ENCODE results near the gene SLMAP. TPM values are rescaled to one million over a fixed set of nuclear protein-coding genes. Genes with fewer than 3 reads are reported as not detected.

The SLMAP gene
- total RNA-seq, 3 donors from 2014 or later (not counting 1 experiment from before 2014, with no cell fraction given), result 79.4 to 98.6 (median 89.0) TPM

DNA sequence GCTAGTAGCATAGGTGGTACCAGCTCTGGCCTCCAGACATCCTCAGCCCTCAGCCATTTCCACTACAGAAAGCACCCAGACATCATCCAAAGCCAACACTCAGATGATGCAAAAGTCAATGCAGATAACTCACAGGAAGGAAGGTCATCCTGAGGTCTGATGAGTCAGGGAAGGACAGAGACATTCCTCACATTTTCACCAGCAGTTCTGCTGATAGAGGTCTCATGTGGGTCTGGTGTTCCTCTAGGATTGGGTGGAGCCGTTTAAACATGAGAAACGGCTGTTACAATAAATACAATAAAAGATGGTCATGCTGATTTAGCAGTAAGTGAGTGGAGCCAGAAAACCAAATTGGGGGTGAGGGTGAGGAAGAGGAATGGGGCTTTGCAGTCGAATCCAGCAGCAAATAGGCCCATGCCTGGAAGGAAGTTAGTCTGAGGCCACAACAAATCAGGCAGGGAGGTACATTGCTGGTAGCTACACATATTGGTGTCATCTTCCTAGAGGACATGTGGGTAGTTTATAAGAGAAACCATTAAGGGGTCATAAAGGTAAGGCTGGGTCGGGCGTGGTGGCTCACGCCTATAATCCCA is 218.8 kb downstream of the SLMAP start:
- Mint-ChIP-seq H3K9me3 (no peaks in the 10 kb centered on the region), H3K4me1 (peaks cover 0 to 10% of the 10 kb centered on the region in 2 donors), H3K4me3 (no peak overlapping the region), H3K27ac (no peak overlapping the region), H3K36me3 (no peaks in the 10 kb centered on the region), H3K27me3 (ENCODE audit: low read depth in 2 of 2) (no peaks in the 10 kb centered on the region)
- Histone ChIP-seq H3K4me1 (ENCODE audit: control insufficient read depth, insufficient read depth, low read length) (no peaks in the 10 kb centered on the region), H3K36me3 (ENCODE audit: control insufficient read depth, insufficient read depth, low read length) (no peaks in the 10 kb centered on the region), H3K9me3 (ENCODE audit: control insufficient read depth, insufficient read depth, low read length) (no peaks in the 10 kb centered on the region), H3K4me3 (ENCODE audit: low read length) (no peak overlapping the region), H3K27ac (ENCODE audit: low read length) (no peak overlapping the region), H3K27me3 (ENCODE audit: control insufficient read depth, insufficient read depth, low read length) (no peaks in the 10 kb centered on the region)
- DNase-seq, result no peak
- no peak for ATAC-seq
- intact Hi-C loops (cut with micrococcal nuclease), result no loop called here
- TF ChIP-seq, protein P1, sequence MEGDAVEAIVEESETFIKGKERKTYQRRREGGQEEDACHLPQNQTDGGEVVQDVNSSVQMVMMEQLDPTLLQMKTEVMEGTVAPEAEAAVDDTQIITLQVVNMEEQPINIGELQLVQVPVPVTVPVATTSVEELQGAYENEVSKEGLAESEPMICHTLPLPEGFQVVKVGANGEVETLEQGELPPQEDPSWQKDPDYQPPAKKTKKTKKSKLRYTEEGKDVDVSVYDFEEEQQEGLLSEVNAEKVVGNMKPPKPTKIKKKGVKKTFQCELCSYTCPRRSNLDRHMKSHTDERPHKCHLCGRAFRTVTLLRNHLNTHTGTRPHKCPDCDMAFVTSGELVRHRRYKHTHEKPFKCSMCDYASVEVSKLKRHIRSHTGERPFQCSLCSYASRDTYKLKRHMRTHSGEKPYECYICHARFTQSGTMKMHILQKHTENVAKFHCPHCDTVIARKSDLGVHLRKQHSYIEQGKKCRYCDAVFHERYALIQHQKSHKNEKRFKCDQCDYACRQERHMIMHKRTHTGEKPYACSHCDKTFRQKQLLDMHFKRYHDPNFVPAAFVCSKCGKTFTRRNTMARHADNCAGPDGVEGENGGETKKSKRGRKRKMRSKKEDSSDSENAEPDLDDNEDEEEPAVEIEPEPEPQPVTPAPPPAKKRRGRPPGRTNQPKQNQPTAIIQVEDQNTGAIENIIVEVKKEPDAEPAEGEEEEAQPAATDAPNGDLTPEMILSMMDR (IDR thresholded peaks at IDR 0.05), result no peak
- whole genome bisulfite sequencing (ENCODE audit: insufficient coverage), result 87% methylated on average over 6 of the region's 6 CpGs

DNA sequence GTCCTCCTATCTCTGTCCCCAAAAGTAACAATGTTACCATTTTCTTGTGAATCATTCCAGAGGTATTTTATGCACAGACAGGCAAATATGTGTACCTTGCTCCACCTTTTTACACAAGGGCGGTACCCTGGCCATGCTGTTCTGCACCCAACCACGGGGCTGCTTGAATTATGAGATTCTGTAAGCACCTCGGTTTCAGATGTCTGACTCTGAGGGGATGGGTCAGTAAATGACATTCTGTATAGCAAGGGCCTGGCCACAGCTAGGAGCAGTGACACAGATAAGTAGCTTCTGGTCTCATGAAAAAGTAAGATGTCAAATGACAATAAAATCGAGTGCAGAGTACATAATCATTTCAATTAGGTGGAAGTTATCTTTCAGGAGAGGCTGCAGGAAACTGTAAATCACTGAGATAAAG is 221.7 kb downstream of the SLMAP start:
- no peak overlapping the region for H3K4me3 Mint-ChIP-seq
- Histone ChIP-seq H3K4me1 (ENCODE audit: control insufficient read depth, insufficient read depth, low read length) (peaks cover 6% of the 10 kb centered on the region), H3K4me3 (ENCODE audit: low read length) (no peak overlapping the region), H3K36me3 (ENCODE audit: control insufficient read depth, insufficient read depth, low read length) (no peaks in the 10 kb centered on the region), H3K27ac (ENCODE audit: low read length) (no peak overlapping the region), H3K9me3 (ENCODE audit: control insufficient read depth, insufficient read depth, low read length) (no peaks in the 10 kb centered on the region), H3K27me3 (ENCODE audit: control insufficient read depth, insufficient read depth, low read length) (no peaks in the 10 kb centered on the region)
- no peaks in the 10 kb centered on the region for H3K36me3 Mint-ChIP-seq
- no peaks in the 10 kb centered on the region for H3K27me3 Mint-ChIP-seq (ENCODE audit: low read depth in 2 of 2)
- WGBS (ENCODE audit: insufficient coverage), result 60% methylated on average over 4 of the region's 4 CpGs
- TF ChIP-seq, protein P1 (IDR thresholded peaks at IDR 0.05), result no peak
- DNase-seq (no peak), ATAC-seq (no peak)
- H3K27ac Mint-ChIP-seq, result peak overlapping the region in 1 of 2 donors; percentile 54
- H3K9me3 Mint-ChIP-seq, result no peaks in the 10 kb centered on the region
- peaks cover 0 to 5% of the 10 kb centered on the region in 2 donors for H3K4me1 Mint-ChIP-seq
- intact Hi-C loops (cut with micrococcal nuclease), result no loop called here

DNA sequence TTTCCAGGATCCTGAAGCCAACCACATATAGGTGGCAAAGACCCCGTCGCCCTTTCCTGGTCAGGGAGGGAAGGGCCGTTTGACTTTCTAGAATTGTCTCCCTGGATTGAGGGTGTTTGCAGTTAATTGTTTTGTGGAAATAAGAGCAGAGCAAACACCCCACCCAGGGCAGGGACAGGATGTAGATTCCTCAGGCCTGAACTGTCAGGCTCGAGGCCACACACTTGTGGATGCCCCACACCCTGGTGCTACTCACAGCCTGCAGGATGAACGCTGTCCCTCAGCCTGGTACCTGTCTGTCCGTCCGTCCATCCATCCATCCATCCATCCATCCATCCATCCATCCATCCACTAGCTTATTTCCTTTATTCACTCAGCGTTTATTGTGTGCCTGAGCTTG is 222.2 kb downstream of the SLMAP start:
- DNase-seq, result no peak
- no peaks in the 10 kb centered on the region for H3K9me3 ChIP-seq (ENCODE audit: control insufficient read depth, insufficient read depth, low read length)
- peaks cover 11% of the 10 kb centered on the region for H3K4me1 ChIP-seq (ENCODE audit: control insufficient read depth, insufficient read depth, low read length)
- no peak overlapping the region for H3K4me3 ChIP-seq (ENCODE audit: low read length)
- peaks cover 0 to 10% of the 10 kb centered on the region in 2 donors for H3K4me1 Mint-ChIP-seq
- TF ChIP-seq, protein P1 (IDR thresholded peaks at IDR 0.05), result no peak
- 81% methylated on average over 7 of the region's 8 CpGs for WGBS (ENCODE audit: insufficient coverage)
- no peaks in the 10 kb centered on the region for H3K9me3 Mint-ChIP-seq
- no peak overlapping the region for H3K4me3 Mint-ChIP-seq
- no peaks in the 10 kb centered on the region for H3K27me3 ChIP-seq (ENCODE audit: control insufficient read depth, insufficient read depth, low read length)
- ATAC-seq, result no peak
- no peaks in the 10 kb centered on the region for H3K36me3 ChIP-seq (ENCODE audit: control insufficient read depth, insufficient read depth, low read length)
- peak overlapping the region in 1 of 2 donors; percentile 54 for H3K27ac Mint-ChIP-seq
- no peaks in the 10 kb centered on the region for H3K27me3 Mint-ChIP-seq (ENCODE audit: low read depth in 2 of 2)
- intact Hi-C loops (cut with micrococcal nuclease), result no loop called here
- no peak overlapping the region for H3K27ac ChIP-seq (ENCODE audit: low read length)
- H3K36me3 Mint-ChIP-seq, result no peaks in the 10 kb centered on the region

Other genes starting within 250 kb of the SLMAP start
- gene DNAH12, start 212.0 kb upstream of the SLMAP start, total RNA-seq, result under 1 TPM; 0.11 to 0.30 (median 0.21) TPM
- gene PDE12, start 200.0 kb upstream of the SLMAP start, total RNA-seq, result 10 to 100 TPM; 34.4 to 36.6 (median 35.5) TPM
- gene ARF4, start 159.0 kb upstream of the SLMAP start, total RNA-seq, result 100 to 1,000 TPM in 1 of 3 donors, 10 to 100 TPM in 2; 88.0 to 132 (median 89.6) TPM
- 10 to 100 TPM; 54.5 to 69.8 (median 57.1) TPM for gene DENND6A, start 63.2 kb upstream of the SLMAP start, total RNA-seq